Endothelial cell of umbilical vein (primary cell): ENCODE measurements around the gene HECW1. TPM values are rescaled to one million over a fixed set of nuclear protein-coding genes. Genes with fewer than 3 reads are reported as not detected.
"Not testable (repeated sequence)": the region's sequence is repeated elsewhere in the genome, so short reads cannot be mapped to it uniquely, and the experiment has no call there.

ENCODE experiments used
- BruUV-seq: library from RNA; stranded (reverse); fragments of 400-500 nt; replicated peaks from 2 replicates; lab custom pipeline; 2021; lab: Mats Ljungman, UMichigan
- CTCF ChIA-PET: fragments of 300-600, 350-600 bp; sonication (Branson Sonifier 250); formaldehyde crosslinking; loops from one replicate; lab custom pipeline; 2021; ENCODE audit warnings: antibody characterized with exemption, inconsistent platforms; lab: Charles Lee
- POLR2A ChIA-PET: fragments of 300-600, 350-600 bp; sonication (Branson Sonifier 250); formaldehyde crosslinking; loops from one replicate; lab custom pipeline; 2021; ENCODE audit warnings: antibody characterized with exemption, inconsistent platforms; lab: Charles Lee
- DNase-seq: peaks from one replicate; pipeline ENCODE4 v3.0.0-alpha.2; 2011; ENCODE audit warnings: low read depth, low spot score
- FAIRE-seq: peaks from 2 replicates; lab custom pipeline; 2011; peaks lifted over from hg19 to GRCh38; lab: Jason Lieb, UNC
- H2AFZ ChIP-seq: 2 replicates; pipeline ENCODE4 v1.6.0; 2012; ENCODE audit warnings: low read depth, low read length, control low read depth, inconsistent platforms
- H3K27ac ChIP-seq: 2 replicates; pipeline ENCODE4 v1.5.1; 2011; ENCODE audit warnings: low read depth, mild to moderate bottlenecking, control low read depth, low read length, moderate library complexity; ENCODE audit not compliant: insufficient read depth
- H3K27me3 ChIP-seq, 2 experiments: 2 replicates each; pipeline versions ENCODE4 v1.6.0 to v1.6.1; 2011; ENCODE audit warnings: low read length in 2 of 2, mixed read lengths in 1 of 2; ENCODE audit not compliant: control insufficient read depth in 2 of 2, insufficient read depth in 2 of 2
- H3K36me3 ChIP-seq, 2 experiments: 2 replicates in 1 of 2; 3 replicates in 1 of 2; pipeline ENCODE4 v1.5.1; 2011; ENCODE audit warnings: low read length in 2 of 2, mild to moderate bottlenecking in 1 of 2, moderate library complexity in 1 of 2; ENCODE audit not compliant: control insufficient read depth in 2 of 2, insufficient read depth in 2 of 2; ENCODE audit errors: extremely low read depth in 1 of 2
- H3K4me1 ChIP-seq: 3 replicates; pipeline ENCODE4 v1.5.1; 2011; ENCODE audit warnings: mild to moderate bottlenecking, low read length; ENCODE audit not compliant: control insufficient read depth, insufficient read depth; ENCODE audit errors: extremely low read depth
- H3K4me2 ChIP-seq: 2 replicates; pipeline ENCODE4 v1.6.1; 2011; ENCODE audit warnings: low read length, control low read depth, mixed read lengths; ENCODE audit not compliant: insufficient read depth
- H3K4me3 ChIP-seq, 3 experiments: fragments of 200-600 bp in 1 of 3; sonication (generic), shearing (Covaris generic) in 1 of 3; replicated peaks in 1 of 3; 2 replicates each; pipeline ENCODE4 v1.5.1; 2011 to 2016; ENCODE audit warnings: control low read depth in 3 of 3, low read length in 3 of 3, mild to moderate bottlenecking in 2 of 3, inconsistent platforms in 1 of 3, low read depth in 1 of 3, moderate library complexity in 1 of 3; ENCODE audit not compliant: insufficient read depth in 1 of 3
- H3K79me2 ChIP-seq: 2 replicates; pipeline ENCODE4 v1.6.0; 2012; ENCODE audit warnings: low read length, inconsistent platforms; ENCODE audit not compliant: control insufficient read depth, insufficient read depth
- H3K9ac ChIP-seq: replicated peaks from 2 replicates; pipeline ENCODE3; 2011; ENCODE audit warnings: low read length, control low read depth; ENCODE audit not compliant: insufficient read depth; ENCODE audit errors: extremely low read depth
- H3K9me1 ChIP-seq: replicated peaks from 3 replicates; pipeline ENCODE4 v1.6.0; 2011; ENCODE audit warnings: mild to moderate bottlenecking, low read length; ENCODE audit not compliant: control insufficient read depth, insufficient read depth; ENCODE audit errors: extremely low read depth
- H3K9me3 ChIP-seq: replicated peaks from 2 replicates; pipeline ENCODE4 v1.5.1; 2012; ENCODE audit warnings: low read length, inconsistent platforms; ENCODE audit not compliant: control insufficient read depth, insufficient read depth
- H4K20me1 ChIP-seq: replicated peaks from 2 replicates; pipeline ENCODE3; 2011; ENCODE audit warnings: mild to moderate bottlenecking, low read length; ENCODE audit not compliant: control insufficient read depth, insufficient read depth; ENCODE audit errors: extremely low read depth
- CTCF ChIP-seq, 2 donors: IDR thresholded peaks; 1 replicate in 1 of 2; 2 replicates in 1 of 2; pipeline ENCODE4 v1.5.1; 2011; ENCODE audit warnings: low read length in 2 of 2, mild to moderate bottlenecking in 2 of 2, moderate library complexity in 2 of 2, control low read depth in 1 of 2, inconsistent platforms in 1 of 2, low read depth in 1 of 2; ENCODE audit not compliant: insufficient read depth in 1 of 2; ENCODE audit errors: extremely low read depth in 1 of 2
- EZH2 ChIP-seq: IDR thresholded peaks from 2 replicates; pipeline ENCODE4 v1.6.1; 2012; ENCODE audit warnings: borderline replicate concordance, low read depth, mild to moderate bottlenecking, moderate library complexity, low read length, inconsistent platforms; ENCODE audit not compliant: severe bottlenecking
- FOS ChIP-seq: IDR thresholded peaks from 2 replicates; pipeline ENCODE4 v1.6.1; 2011; ENCODE audit warnings: mild to moderate bottlenecking, low read length, moderate library complexity, borderline replicate concordance; ENCODE audit not compliant: insufficient read depth
- GATA2 ChIP-seq: IDR thresholded peaks from 2 replicates; pipeline ENCODE4 v1.7.0; 2011; ENCODE audit warnings: low read depth, mild to moderate bottlenecking, moderate library complexity, mixed read lengths, low read length; ENCODE audit not compliant: insufficient read length, insufficient read depth
- JUN ChIP-seq: IDR thresholded peaks from 2 replicates; pipeline ENCODE4 v1.6.1; 2011; ENCODE audit warnings: borderline replicate concordance, low read depth; ENCODE audit not compliant: insufficient read length, insufficient read depth
- MAX ChIP-seq: IDR thresholded peaks from 2 replicates; pipeline ENCODE4 v1.6.1; 2011; ENCODE audit not compliant: insufficient read depth, insufficient read length
- MYC ChIP-seq: IDR thresholded peaks from one replicate; pipeline ENCODE4 v1.6.1; 2011; ENCODE audit warnings: mild to moderate bottlenecking, low read depth, low read length
- POLR2A ChIP-seq: IDR thresholded peaks from 2 replicates; pipeline ENCODE4 v1.6.1; 2012; ENCODE audit warnings: low read depth, mild to moderate bottlenecking, control low read depth, low read length
- POLR2AphosphoS5 ChIP-seq: IDR thresholded peaks from 2 replicates; pipeline ENCODE4 v1.6.1; 2012; ENCODE audit warnings: low read depth, mild to moderate bottlenecking, control low read depth, low read length, moderate library complexity; ENCODE audit not compliant: insufficient read depth
- dilution Hi-C: fragments of 300-500 bp; cut with MboI; formaldehyde crosslinking; loops from one replicate; pipeline ENCODE4 v1.15.0; 2019; ENCODE audit warnings: low sequenced_read_pairs; ENCODE audit not compliant: extremely low pct_ligation_motif_present
- intact Hi-C: fragments of 100-400 bp; cut with micrococcal nuclease; formaldehyde crosslinking; loops from one replicate; pipeline ENCODE4 v1.10.0; 2022
- polyA plus RNA-seq, 4 experiments: library from polyadenylated mRNA; depleted of rRNA in 3 of 4; stranded (reverse) in 3 of 4; unstranded in 1 of 4; fragments of >200 nt; gene quantifications; 2 replicates each; pipeline versions ENCODE4 v1.2.1 to v1.2.3, GENCODE V29; 2011 to 2012; ENCODE audit warnings: missing spikeins in 1 of 4
- total RNA-seq: library from RNA; stranded (reverse); gene quantifications from 2 replicates; pipeline ENCODE4 v1.2.3, GENCODE V29; 2021

The HECW1 gene
- total and polyA plus RNA-seq, 2 donors (not counting 3 experiments of a cell fraction or from before 2014, with no cell fraction given): not detected

GRCh38 chr7:43572516-43573049 is 460.1 kb downstream of the HECW1 start:
- H2AFZ ChIP-seq: peak overlapping the region; percentile 20
- intact Hi-C loops: loop anchor here (5.0 kb wide), 1 partner anchor 335 kb away; the partner anchor contains the start of gene URGCP
- peak; percentile 96 for FAIRE-seq

GRCh38 chr7:43573832-43574231 is 461.4 kb downstream of the HECW1 start:
- H3K9ac ChIP-seq, DNase-seq, H3K4me1 ChIP-seq, FAIRE-seq, H3K36me3 ChIP-seq, H3K9me1 ChIP-seq, H2AFZ ChIP-seq, H3K27me3 ChIP-seq, H4K20me1 ChIP-seq, dilution Hi-C loops, H3K4me3 ChIP-seq, BruUV-seq, H3K27ac ChIP-seq, H3K9me3 ChIP-seq, H3K79me2 ChIP-seq, H3K4me2 ChIP-seq: not testable (repeated sequence)
- ChIA-PET CTCF (interaction anchor here (1.3 to 3.3 kb wide), 3 partner anchors 8 to 148 kb away, joined by 8 to 65 read pairs (median 12); partner anchors contain the start of gene STK17A), POLR2A (interaction anchor here (2.2 kb wide), 1 partner anchor 9 kb away, joined by 17 read pairs; the partner anchor contains the start of gene STK17A)
- intact Hi-C loops: loop anchor here (5.0 kb wide), 1 partner anchor 333 kb away; the partner anchor contains the start of gene URGCP

More at GRCh38 chr7:43572516-43573049, 460.1 kb downstream of the HECW1 start:
- DNase-seq: peak; percentile 80
- peak overlapping the region; percentile 79 for H3K27ac ChIP-seq
- no peak overlapping the region for H3K4me2 ChIP-seq
- no peaks in the 10 kb centered on the region for H3K27me3 ChIP-seq
- H3K9ac ChIP-seq: peak overlapping the region; percentile 43
- no peaks in the 10 kb centered on the region for H3K9me3 ChIP-seq
- no peaks in the 10 kb centered on the region for H3K9me1 ChIP-seq
- ChIA-PET POLR2A (interaction anchor here (2.2 kb wide), 1 partner anchor 10 kb away, joined by 17 read pairs; the partner anchor contains the start of gene STK17A), CTCF (interaction anchor here (0.7 to 3.3 kb wide), 8 partner anchors 8 to 149 kb away, joined by 3 to 65 read pairs (median 4); partner anchors contain the start of gene STK17A)
- no peak overlapping the region for H3K4me3 ChIP-seq
- H3K79me2 ChIP-seq: no peaks in the 10 kb centered on the region
- no peaks in the 10 kb centered on the region for H3K36me3 ChIP-seq
- no peaks in the 10 kb centered on the region for H4K20me1 ChIP-seq
- H3K4me1 ChIP-seq: peaks cover 7% of the 10 kb centered on the region
- dilution Hi-C loops: no loop called here
- BruUV-seq: no TSS peak
- peak; percentile 13 for TF ChIP-seq POLR2A
- no peak for TF ChIP-seq EZH2
- TF ChIP-seq CTCF (IDR thresholded peaks at IDR 0.05; ENCODE audit: extremely low read depth in 1 of 2, insufficient read depth in 1 of 2, low read depth in 1 of 2, low read length in 2 of 2): no peak
- TF ChIP-seq MYC: no peak
- no peak for TF ChIP-seq GATA2
- TF ChIP-seq MAX: no peak
- TF ChIP-seq FOS: peak; percentile 89
- peak; percentile 67 for TF ChIP-seq JUN
- peak; percentile 54 for TF ChIP-seq POLR2AphosphoS5
